Measurements from ENCODE around the gene CCT7. TPM values are rescaled to one million over a fixed set of nuclear protein-coding genes. Genes with fewer than 3 reads are reported as not detected.
A peak's percentile ranks its signal among the peaks of the same experiment; 100 is the strongest.

The CCT7 gene
- total and polyA plus RNA-seq, 4 experiments from 2014 or later, result 187 to 400 (median 213) TPM

GRCh38 chr2:73286134-73286655 is 52.1 kb downstream of the CCT7 start:
- ChIA-PET CTCF (ENCODE audit: partially characterized antibody) (interaction anchor here (0.7 kb wide), 1 partner anchor 73 kb away, joined by 3 read pairs; no protein-coding TSS in a partner anchor), POLR2A (ENCODE audit: partially characterized antibody) (interaction anchor here (2.2 kb wide), 1 partner anchor 52 kb away, joined by 16 read pairs; the partner anchor contains the start of genes CCT7 and PRADC1)
- H3K36me3 Mint-ChIP-seq, result peaks cover 0 to 1% of the 10 kb centered on the region in 2 donors
- Histone ChIP-seq H3K4me1 (ENCODE audit: insufficient read depth, low read length) (peaks cover 24% of the 10 kb centered on the region), H3K4me3 (ENCODE audit: low read length in 2 of 2) (no peak overlapping the region), H3K27ac (ENCODE audit: low read depth, low read length) (no peak overlapping the region), H3K27me3 (ENCODE audit: insufficient read depth, low read length) (no peaks in the 10 kb centered on the region), H3K36me3 (ENCODE audit: insufficient read depth, low read length) (no peaks in the 10 kb centered on the region), H3K9me3 (ENCODE audit: control insufficient read depth in 1 of 2, low read length in 2 of 2) (no peaks in the 10 kb centered on the region)
- peaks cover 0 to 2% (median 0%) of the 10 kb centered on the region in 8 donors for H3K9me3 Mint-ChIP-seq
- H3K27ac Mint-ChIP-seq, result peak overlapping the region in 1 of 7 donors; percentile 67
- peak overlapping the region in 7 of 8 donors; percentile 15 to 74 (median 61) for H3K4me3 Mint-ChIP-seq
- peaks cover 9 to 36% (median 18%) of the 10 kb centered on the region in 4 donors for H3K4me1 Mint-ChIP-seq
- peaks cover 6 to 20% of the 10 kb centered on the region in 2 donors for H3K27me3 Mint-ChIP-seq
- intact Hi-C loops (cut with micrococcal nuclease), result no loop called here
- DNase-seq, result no peak

GRCh38 chr2:73289304-73289703 is 55.2 kb downstream of the CCT7 start:
- Mint-ChIP-seq H3K27me3 (peaks cover 10 to 23% of the 10 kb centered on the region in 2 donors), H3K4me1 (peaks cover 12 to 36% (median 23%) of the 10 kb centered on the region in 4 donors), H3K9me3 (peaks cover 0 to 2% (median 0%) of the 10 kb centered on the region in 8 donors), H3K4me3 (no peak overlapping the region), H3K27ac (no peak overlapping the region), H3K36me3 (peaks cover 0 to 1% of the 10 kb centered on the region in 2 donors)
- peaks cover 14% of the 10 kb centered on the region for H3K27me3 ChIP-seq (ENCODE audit: insufficient read depth, low read length)
- peaks cover 37% of the 10 kb centered on the region for H3K4me1 ChIP-seq (ENCODE audit: insufficient read depth, low read length)
- H3K36me3 ChIP-seq (ENCODE audit: insufficient read depth, low read length), result no peaks in the 10 kb centered on the region
- ChIA-PET POLR2A (ENCODE audit: partially characterized antibody) (interaction anchor here (3.3 kb wide), 1 partner anchor 54 kb away, joined by 18 read pairs; the partner anchor contains the start of gene CCT7), CTCF (ENCODE audit: partially characterized antibody) (interaction anchor here (0.9 to 5.0 kb wide), 13 partner anchors 9 to 77 kb away, joined by 3 to 54 read pairs (median 6); partner anchors contain the start of genes CCT7, PRADC1 and SMYD5)
- H3K9me3 ChIP-seq (ENCODE audit: control insufficient read depth in 1 of 2, low read length in 2 of 2), result no peaks in the 10 kb centered on the region
- intact Hi-C loops (cut with micrococcal nuclease), result no loop called here
- DNase-seq, result no peak
- no peak overlapping the region for H3K27ac ChIP-seq (ENCODE audit: low read depth, low read length)
- H3K4me3 ChIP-seq (ENCODE audit: low read length in 2 of 2), result no peak overlapping the region

- Histone ChIP-seq H3K36me3 (ENCODE audit: insufficient read depth, low read length) (no peaks in the 10 kb centered on the region), H3K4me1 (ENCODE audit: insufficient read depth, low read length) (peaks cover 29% of the 10 kb centered on the region), H3K27ac (ENCODE audit: low read depth, low read length) (no peak overlapping the region), H3K4me3 (ENCODE audit: low read length in 2 of 2) (no peak overlapping the region), H3K27me3 (ENCODE audit: insufficient read depth, low read length) (peaks cover 23% of the 10 kb centered on the region), H3K9me3 (ENCODE audit: control insufficient read depth in 1 of 2, low read length in 2 of 2) (no peaks in the 10 kb centered on the region)
- H3K4me3 Mint-ChIP-seq, result peak overlapping the region in 3 of 8 donors; percentile 30 to 88 (median 66)
- H3K9me3 Mint-ChIP-seq, result peaks cover 0 to 2% (median 0%) of the 10 kb centered on the region in 8 donors
- peaks cover 9 to 32% (median 21%) of the 10 kb centered on the region in 4 donors for H3K4me1 Mint-ChIP-seq
- ChIA-PET POLR2A (ENCODE audit: partially characterized antibody) (interaction anchor here (0.7 to 3.3 kb wide), 5 partner anchors 13 to 95 kb away, joined by 4 to 18 read pairs (median 5); partner anchors contain the start of genes ALMS1, CCT7 and PRADC1), CTCF (ENCODE audit: partially characterized antibody) (interaction anchor here (0.7 to 5.0 kb wide), 18 partner anchors 9 to 113 kb away, joined by 3 to 54 read pairs (median 6); partner anchors contain the start of genes ALMS1, CCT7, PRADC1 and SMYD5)
- peak overlapping the region in 2 of 7 donors; percentile 35 to 83 for H3K27ac Mint-ChIP-seq
- intact Hi-C loops (cut with micrococcal nuclease), result loop anchor here (5.0 kb wide), 2 partner anchors 78 to 218 kb away; partner anchors contain the start of genes SFXN5 and SMYD5
- H3K36me3 Mint-ChIP-seq, result peaks cover 0 to 1% of the 10 kb centered on the region in 2 donors
- H3K27me3 Mint-ChIP-seq, result peaks cover 11 to 26% of the 10 kb centered on the region in 2 donors
- DNase-seq, result peak in 4 of 5 donors; percentile 42 to 63 (median 46)
These were observed 56.1 kb downstream of the CCT7 start for GRCh38 chr2:73290049-73290839.

GRCh38 chr2:73291093-73291460 is 57.0 kb downstream of the CCT7 start:
- peaks cover 27% of the 10 kb centered on the region for H3K27me3 ChIP-seq (ENCODE audit: insufficient read depth, low read length)
- Mint-ChIP-seq H3K36me3 (peaks cover 0 to 1% of the 10 kb centered on the region in 2 donors), H3K27ac (peak overlapping the region in 4 of 7 donors; percentile 31 to 83 (median 69)), H3K4me1 (peaks cover 6 to 23% (median 15%) of the 10 kb centered on the region in 4 donors), H3K27me3 (peaks cover 19 to 32% of the 10 kb centered on the region in 2 donors), H3K4me3 (peak overlapping the region; percentile 72 to 88 (median 79)), H3K9me3 (peaks cover 0 to 2% (median 0%) of the 10 kb centered on the region in 8 donors)
- peak; percentile 57 to 66 (median 61) for DNase-seq
- POLR2A ChIA-PET (ENCODE audit: partially characterized antibody), result interaction anchor here (1.1 to 3.3 kb wide), 4 partner anchors 22 to 94 kb away, joined by 4 to 18 read pairs (median 6); partner anchors contain the start of genes ALMS1, CCT7 and PRADC1
- H3K27ac ChIP-seq (ENCODE audit: low read depth, low read length), result no peak overlapping the region
- H3K4me1 ChIP-seq (ENCODE audit: insufficient read depth, low read length), result peaks cover 28% of the 10 kb centered on the region
- no peak overlapping the region for H3K4me3 ChIP-seq (ENCODE audit: low read length in 2 of 2)
- H3K9me3 ChIP-seq (ENCODE audit: control insufficient read depth in 1 of 2, low read length in 2 of 2), result no peaks in the 10 kb centered on the region
- CTCF ChIA-PET (ENCODE audit: partially characterized antibody), result interaction anchor here (0.9 to 5.0 kb wide), 13 partner anchors 10 to 94 kb away, joined by 3 to 54 read pairs (median 6); partner anchors contain the start of genes ALMS1, CCT7, PRADC1 and SMYD5
- intact Hi-C loops (cut with micrococcal nuclease), result loop anchor here (5.0 kb wide), 2 partner anchors 79 to 219 kb away; partner anchors contain the start of genes SFXN5 and SMYD5
- no peaks in the 10 kb centered on the region for H3K36me3 ChIP-seq (ENCODE audit: insufficient read depth, low read length)

- peaks cover 0 to 2% (median 0%) of the 10 kb centered on the region in 8 donors for H3K9me3 Mint-ChIP-seq
- no peak for DNase-seq
- Histone ChIP-seq H3K9me3 (ENCODE audit: control insufficient read depth in 1 of 2, low read length in 2 of 2) (no peaks in the 10 kb centered on the region), H3K27ac (ENCODE audit: low read depth, low read length) (no peak overlapping the region), H3K4me1 (ENCODE audit: insufficient read depth, low read length) (peaks cover 28% of the 10 kb centered on the region), H3K36me3 (ENCODE audit: insufficient read depth, low read length) (no peaks in the 10 kb centered on the region), H3K4me3 (ENCODE audit: low read length in 2 of 2) (no peak overlapping the region), H3K27me3 (ENCODE audit: insufficient read depth, low read length) (peaks cover 27% of the 10 kb centered on the region)
- peak overlapping the region in 3 of 7 donors; percentile 17 to 83 (median 31) for H3K27ac Mint-ChIP-seq
- peak overlapping the region; percentile 51 to 88 (median 79) for H3K4me3 Mint-ChIP-seq
- H3K36me3 Mint-ChIP-seq, result peaks cover 0 to 1% of the 10 kb centered on the region in 2 donors
- peaks cover 25 to 36% of the 10 kb centered on the region in 2 donors for H3K27me3 Mint-ChIP-seq
- intact Hi-C loops (cut with micrococcal nuclease), result loop anchor here (5.0 kb wide), 2 partner anchors 79 to 219 kb away; partner anchors contain the start of genes SFXN5 and SMYD5
- ChIA-PET CTCF (ENCODE audit: partially characterized antibody) (interaction anchor here (1.4 to 5.0 kb wide), 7 partner anchors 19 to 94 kb away, joined by 3 to 54 read pairs (median 11); partner anchors contain the start of genes ALMS1, CCT7, PRADC1 and SMYD5), POLR2A (ENCODE audit: partially characterized antibody) (interaction anchor here (1.0 to 3.3 kb wide), 3 partner anchors 57 to 94 kb away, joined by 3 to 18 read pairs (median 5); partner anchors contain the start of genes ALMS1, CCT7 and PRADC1)
- H3K4me1 Mint-ChIP-seq, result peaks cover 6 to 22% (median 15%) of the 10 kb centered on the region in 4 donors
These were observed 57.6 kb downstream of the CCT7 start for GRCh38 chr2:73291461-73292315.

Measured in CD4-positive, alpha-beta memory T cell (primary cell).